ENCODE results near the gene ZNF341. TPM values are rescaled to one million over a fixed set of nuclear protein-coding genes. Genes with fewer than 3 reads are reported as not detected.

ZNF341 gene
- total RNA-seq, 1 donor from 2014 or later: 6.7 TPM

DNA sequence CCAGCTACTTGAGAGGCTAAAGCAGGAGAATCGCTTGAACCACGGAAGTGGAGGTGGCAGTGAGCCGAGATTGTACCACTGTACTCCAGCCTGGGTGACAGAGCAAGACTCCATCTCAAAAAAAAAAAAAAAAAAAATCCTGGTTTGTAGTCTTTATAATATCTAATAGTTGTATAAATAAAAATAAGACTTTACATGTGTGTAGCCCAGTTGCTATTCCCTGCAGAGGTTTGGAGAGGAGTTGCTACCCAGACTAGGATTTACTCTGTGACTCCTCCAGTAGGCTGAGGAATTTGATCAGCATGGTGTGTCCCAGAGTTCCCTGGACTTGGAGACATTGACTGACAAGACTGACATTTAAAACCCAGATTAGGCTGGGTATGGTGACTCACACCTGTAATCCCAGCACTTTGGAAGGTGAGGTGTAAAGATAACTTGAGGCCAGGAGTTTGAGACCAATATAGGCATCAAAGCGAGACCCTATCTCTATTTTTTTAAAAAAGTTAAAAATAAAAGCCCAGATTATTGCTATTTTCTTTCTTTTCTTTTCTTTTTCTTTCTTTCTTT, 89.6 kb downstream of the ZNF341 start:
- Mint-ChIP-seq H3K4me1 (ENCODE audit: low read depth) (peaks cover 60% of the 10 kb centered on the region), H3K27me3 (ENCODE audit: insufficient read depth) (no peaks in the 10 kb centered on the region), H3K36me3 (ENCODE audit: low read depth) (peaks cover 15% of the 10 kb centered on the region), H3K9me3 (no peaks in the 10 kb centered on the region), H3K4me3 (no peak overlapping the region), H3K27ac (no peak overlapping the region)
- intact Hi-C loops (cut with micrococcal nuclease): no loop called here
- no peak for DNase-seq (ENCODE audit: low spot score)

DNA sequence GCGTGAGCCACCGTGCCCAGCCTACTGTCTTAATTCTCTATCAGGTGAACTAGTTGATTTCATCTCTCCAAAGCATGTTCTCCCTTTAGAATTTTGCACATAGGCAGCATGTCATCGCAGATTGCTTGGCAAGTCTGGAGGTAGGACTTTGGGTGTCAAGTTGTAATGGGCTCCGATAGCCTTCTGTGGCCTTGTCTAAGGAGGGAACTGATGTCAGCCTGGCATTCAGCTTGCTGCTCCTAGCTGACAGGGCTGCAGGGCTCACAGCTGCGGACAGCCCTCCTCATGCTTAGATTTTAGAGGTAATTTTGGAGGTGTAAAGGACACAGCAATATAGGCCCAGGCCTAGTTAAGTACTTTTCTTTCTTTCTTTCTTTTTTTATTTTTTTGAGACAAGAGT, 90.6 kb downstream of the ZNF341 start:
- H3K27me3 Mint-ChIP-seq (ENCODE audit: insufficient read depth): no peaks in the 10 kb centered on the region

DNA sequence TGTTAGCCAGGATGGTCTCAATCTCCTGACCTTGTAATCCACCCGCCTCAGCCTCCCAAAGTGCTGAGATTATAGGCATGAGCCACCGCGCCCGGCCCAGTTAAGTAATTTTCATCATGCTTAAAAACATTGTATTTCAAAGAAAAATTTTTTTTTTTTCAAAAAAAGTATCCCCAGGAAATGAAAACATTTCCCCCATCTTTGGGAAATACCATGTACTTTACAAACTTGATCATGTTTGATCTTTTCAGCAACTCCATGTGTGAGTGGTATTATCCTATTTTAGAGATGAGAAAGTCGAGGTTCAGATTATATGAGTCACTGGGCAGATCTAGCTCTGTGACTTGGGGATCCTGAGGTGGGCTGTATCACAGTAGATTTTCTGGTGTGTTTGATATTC, 91.2 kb downstream of the ZNF341 start:
- intact Hi-C loops (cut with micrococcal nuclease): no loop called here
- Mint-ChIP-seq H3K27me3 (ENCODE audit: insufficient read depth) (no peaks in the 10 kb centered on the region), H3K4me1 (ENCODE audit: low read depth) (peaks cover 59% of the 10 kb centered on the region), H3K9me3 (no peaks in the 10 kb centered on the region), H3K4me3 (no peak overlapping the region), H3K36me3 (ENCODE audit: low read depth) (peaks cover 14% of the 10 kb centered on the region), H3K27ac (no peak overlapping the region)
- DNase-seq (ENCODE audit: low spot score): no peak

More for the DNA sequence above, 90.6 kb downstream of the ZNF341 start:
- H3K36me3 Mint-ChIP-seq (ENCODE audit: low read depth): peaks cover 15% of the 10 kb centered on the region
- no peaks in the 10 kb centered on the region for H3K9me3 Mint-ChIP-seq
- peaks cover 59% of the 10 kb centered on the region for H3K4me1 Mint-ChIP-seq (ENCODE audit: low read depth)
- intact Hi-C loops (cut with micrococcal nuclease): no loop called here
- no peak for DNase-seq (ENCODE audit: low spot score)
- no peak overlapping the region for H3K4me3 Mint-ChIP-seq
- H3K27ac Mint-ChIP-seq: no peak overlapping the region

DNA sequence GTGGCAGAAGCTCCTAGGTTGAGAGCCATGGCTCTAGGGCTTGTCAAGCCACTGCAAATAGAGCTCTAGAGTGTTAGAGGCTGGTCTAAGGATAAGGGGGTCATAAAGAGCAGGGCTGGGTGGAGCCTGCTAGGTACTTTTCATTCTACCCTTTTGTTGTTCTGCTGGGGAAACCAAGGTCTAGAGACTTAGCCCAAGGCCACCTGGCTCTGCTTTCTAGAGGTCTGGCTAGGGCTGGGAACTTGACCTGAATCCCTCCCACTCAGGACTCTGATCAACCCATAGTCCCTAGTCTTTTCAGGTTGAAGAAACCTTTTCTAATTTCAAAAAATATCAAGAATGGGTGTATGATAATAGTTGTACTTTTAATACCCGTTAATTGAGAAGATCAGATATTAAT, 93.1 kb downstream of the ZNF341 start:
- Mint-ChIP-seq H3K9me3 (no peaks in the 10 kb centered on the region), H3K27ac (no peak overlapping the region), H3K27me3 (ENCODE audit: insufficient read depth) (no peaks in the 10 kb centered on the region), H3K4me3 (no peak overlapping the region), H3K4me1 (ENCODE audit: low read depth) (peaks cover 55% of the 10 kb centered on the region), H3K36me3 (ENCODE audit: low read depth) (peaks cover 12% of the 10 kb centered on the region)
- DNase-seq (ENCODE audit: low spot score): no peak
- intact Hi-C loops (cut with micrococcal nuclease): no loop called here

DNA sequence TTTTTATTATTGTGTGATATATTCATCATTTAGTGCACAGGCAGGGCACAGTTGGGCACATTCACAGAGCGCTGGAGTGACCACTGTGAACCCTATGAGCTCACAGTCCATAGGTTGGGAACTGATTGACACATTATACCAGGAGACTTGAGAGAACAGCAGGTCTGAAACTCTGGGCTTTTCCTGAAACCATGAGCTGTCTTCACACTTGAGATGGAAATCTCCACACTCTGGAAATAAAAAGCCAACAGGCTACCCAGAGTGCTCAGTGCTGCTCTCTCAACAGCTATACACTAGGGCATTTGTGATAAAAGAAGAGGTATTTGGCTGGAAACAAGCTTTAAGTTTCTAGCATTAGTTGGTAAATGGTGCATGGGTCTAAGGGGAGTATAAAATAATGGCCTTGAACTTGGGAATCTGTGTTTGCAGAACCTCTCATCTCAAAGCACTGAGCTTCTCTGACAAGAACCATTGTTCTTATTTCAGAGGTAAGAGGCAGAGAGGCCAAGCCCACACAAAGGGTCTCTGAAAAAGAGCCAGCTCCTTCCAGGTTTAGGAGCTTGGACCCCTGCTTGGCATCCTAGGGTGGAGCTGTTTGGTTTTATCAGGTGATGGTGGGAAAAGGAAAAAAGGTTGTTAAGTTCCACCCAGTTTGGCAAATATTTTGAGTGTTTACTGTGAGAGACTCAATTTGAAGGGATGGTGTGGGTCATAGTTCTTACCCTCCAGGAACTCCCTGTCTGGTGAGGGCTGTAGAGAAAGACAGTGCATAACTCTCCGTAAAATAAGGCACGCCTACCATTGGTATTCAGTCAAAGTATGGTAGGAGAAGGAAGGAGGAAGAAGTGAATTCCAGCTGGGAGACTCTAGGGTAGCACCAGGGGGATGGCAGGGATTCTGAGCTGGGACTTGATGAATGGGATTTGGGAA, 93.8 kb downstream of the ZNF341 start:
- peaks cover 53% of the 10 kb centered on the region for H3K4me1 Mint-ChIP-seq (ENCODE audit: low read depth)
- DNase-seq (ENCODE audit: low spot score): no peak
- peaks cover 7% of the 10 kb centered on the region for H3K36me3 Mint-ChIP-seq (ENCODE audit: low read depth)
- no peak overlapping the region for H3K4me3 Mint-ChIP-seq
- no peaks in the 10 kb centered on the region for H3K9me3 Mint-ChIP-seq
- H3K27me3 Mint-ChIP-seq (ENCODE audit: insufficient read depth): no peaks in the 10 kb centered on the region
- H3K27ac Mint-ChIP-seq: no peak overlapping the region
- intact Hi-C loops (cut with micrococcal nuclease): no loop called here

DNA sequence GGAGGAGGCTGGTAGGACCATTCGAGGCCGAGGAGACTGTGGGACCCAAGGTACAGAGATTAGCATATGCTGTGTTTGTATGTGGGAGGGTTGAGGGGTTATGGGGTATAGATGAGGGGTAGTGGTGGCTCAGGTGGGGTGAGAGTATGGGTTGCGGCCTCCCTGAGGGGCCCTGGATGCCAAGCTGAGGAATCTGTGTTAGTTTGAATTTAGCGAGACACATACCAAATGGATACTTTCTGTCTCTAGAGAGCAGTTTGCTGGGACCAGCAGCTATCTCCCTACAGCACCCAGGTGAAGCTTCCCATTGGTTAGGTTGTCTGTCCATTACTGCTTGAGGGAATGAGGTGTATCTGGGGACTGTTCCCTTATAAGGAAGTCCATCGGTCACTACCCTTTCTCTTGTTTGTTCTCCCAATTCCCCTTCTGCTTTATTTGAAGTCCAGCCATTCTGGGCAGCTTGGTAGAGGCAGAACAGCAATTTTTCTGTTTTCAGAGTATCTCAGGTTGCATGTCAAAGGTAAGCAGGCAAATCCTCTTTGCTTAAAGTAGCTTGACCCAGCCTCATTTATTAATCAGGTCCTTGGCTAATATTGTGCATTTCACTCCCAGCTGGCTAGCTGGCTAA, 94.6 kb downstream of the ZNF341 start:
- peaks cover 7% of the 10 kb centered on the region for H3K36me3 Mint-ChIP-seq (ENCODE audit: low read depth)
- intact Hi-C loops (cut with micrococcal nuclease): no loop called here
- H3K9me3 Mint-ChIP-seq: no peaks in the 10 kb centered on the region
- no peaks in the 10 kb centered on the region for H3K27me3 Mint-ChIP-seq (ENCODE audit: insufficient read depth)
- H3K27ac Mint-ChIP-seq: no peak overlapping the region
- H3K4me3 Mint-ChIP-seq: no peak overlapping the region
- DNase-seq (ENCODE audit: low spot score): no peak
- H3K4me1 Mint-ChIP-seq (ENCODE audit: low read depth): peaks cover 50% of the 10 kb centered on the region

DNA sequence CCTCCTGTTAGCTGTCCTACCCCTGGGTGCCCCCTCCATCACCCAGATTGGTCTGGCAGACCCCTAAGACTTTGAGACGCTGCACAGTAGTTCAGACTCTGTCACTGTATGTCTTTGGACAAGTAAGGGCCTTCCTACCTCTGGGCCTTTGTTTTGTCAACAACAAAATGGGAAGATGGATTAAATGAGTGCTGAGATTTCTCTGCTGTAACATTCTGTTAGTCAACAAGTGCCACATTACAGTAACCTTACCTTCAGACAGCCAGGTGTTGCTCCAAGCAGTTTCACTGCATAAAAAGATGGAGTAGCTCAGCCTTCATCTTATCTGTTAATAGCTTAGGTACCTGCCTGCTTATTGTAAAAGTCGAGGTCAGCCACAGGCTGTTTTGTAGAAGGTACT, 95.3 kb downstream of the ZNF341 start:
- Mint-ChIP-seq H3K4me3 (no peak overlapping the region), H3K4me1 (ENCODE audit: low read depth) (peaks cover 48% of the 10 kb centered on the region), H3K27me3 (ENCODE audit: insufficient read depth) (no peaks in the 10 kb centered on the region), H3K27ac (no peak overlapping the region), H3K9me3 (no peaks in the 10 kb centered on the region), H3K36me3 (ENCODE audit: low read depth) (peaks cover 13% of the 10 kb centered on the region)
- intact Hi-C loops (cut with micrococcal nuclease): no loop called here
- DNase-seq (ENCODE audit: low spot score): no peak

DNA sequence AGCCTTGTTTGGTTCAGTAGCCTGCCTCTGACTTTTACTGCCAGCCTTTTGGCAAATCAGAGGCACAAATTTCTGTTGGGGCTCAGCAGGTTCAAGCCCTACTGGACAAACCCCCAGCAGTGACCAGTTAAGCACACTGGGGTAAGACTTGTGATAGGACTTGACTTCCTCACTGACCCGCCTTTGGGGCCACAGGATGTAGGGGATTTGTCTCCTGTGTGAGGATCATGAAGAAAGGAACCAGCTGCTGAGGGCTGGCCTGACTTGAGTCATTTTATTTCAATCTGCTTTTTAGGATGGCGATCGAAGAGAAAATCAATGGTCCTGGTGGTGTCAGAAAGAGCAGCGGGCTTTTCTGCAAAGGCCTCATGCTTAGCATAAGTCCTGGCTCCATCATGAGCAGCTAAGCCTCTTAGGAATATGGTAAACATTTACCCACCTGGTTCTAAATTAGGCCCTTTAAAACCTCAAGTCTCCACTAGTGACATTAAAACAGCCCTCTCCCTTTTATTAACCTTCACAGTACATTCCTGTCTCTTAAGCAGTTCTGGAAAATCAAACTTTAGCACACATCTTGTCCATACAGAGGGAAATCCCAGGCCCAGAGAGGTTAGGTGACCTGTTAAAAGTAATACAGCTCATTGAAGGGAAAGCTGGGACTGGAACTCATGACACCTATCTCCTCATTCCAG, 96.0 kb downstream of the ZNF341 start:
- no peaks in the 10 kb centered on the region for H3K9me3 Mint-ChIP-seq
- DNase-seq (ENCODE audit: low spot score): no peak
- H3K36me3 Mint-ChIP-seq (ENCODE audit: low read depth): peaks cover 16% of the 10 kb centered on the region
- no peak overlapping the region for H3K27ac Mint-ChIP-seq
- peaks cover 48% of the 10 kb centered on the region for H3K4me1 Mint-ChIP-seq (ENCODE audit: low read depth)
- intact Hi-C loops (cut with micrococcal nuclease): no loop called here
- no peaks in the 10 kb centered on the region for H3K27me3 Mint-ChIP-seq (ENCODE audit: insufficient read depth)
- no peak overlapping the region for H3K4me3 Mint-ChIP-seq

DNA sequence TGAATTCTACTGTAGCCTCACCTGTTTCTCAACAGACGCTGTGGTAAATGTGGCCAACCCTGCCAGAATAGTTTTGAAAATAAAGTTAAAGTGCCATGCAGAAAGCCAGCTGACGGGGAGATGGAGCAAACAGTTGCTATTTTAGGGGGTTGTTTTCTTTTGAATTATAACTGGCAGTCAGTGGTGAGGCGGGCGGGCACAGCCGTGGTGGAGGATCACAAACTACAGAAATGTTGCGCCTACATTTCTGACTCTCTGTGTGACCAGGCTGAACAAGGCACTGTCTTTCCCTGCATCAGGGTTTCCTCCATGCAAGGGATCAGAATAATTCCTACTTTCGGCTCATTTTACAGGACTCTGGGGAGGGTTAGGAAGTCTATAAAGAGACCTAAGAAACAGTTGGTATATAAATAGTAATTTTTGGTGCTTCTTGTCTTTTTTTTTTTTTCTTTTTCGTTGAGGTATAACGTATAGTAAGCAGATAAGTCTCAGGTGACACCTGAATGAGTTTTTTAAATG, 96.6 kb downstream of the ZNF341 start:
- Mint-ChIP-seq H3K36me3 (ENCODE audit: low read depth) (peaks cover 21% of the 10 kb centered on the region), H3K4me3 (no peak overlapping the region), H3K27me3 (ENCODE audit: insufficient read depth) (no peaks in the 10 kb centered on the region), H3K27ac (no peak overlapping the region), H3K4me1 (ENCODE audit: low read depth) (peaks cover 51% of the 10 kb centered on the region), H3K9me3 (no peaks in the 10 kb centered on the region)
- intact Hi-C loops (cut with micrococcal nuclease): no loop called here
- DNase-seq (ENCODE audit: low spot score): no peak

DNA sequence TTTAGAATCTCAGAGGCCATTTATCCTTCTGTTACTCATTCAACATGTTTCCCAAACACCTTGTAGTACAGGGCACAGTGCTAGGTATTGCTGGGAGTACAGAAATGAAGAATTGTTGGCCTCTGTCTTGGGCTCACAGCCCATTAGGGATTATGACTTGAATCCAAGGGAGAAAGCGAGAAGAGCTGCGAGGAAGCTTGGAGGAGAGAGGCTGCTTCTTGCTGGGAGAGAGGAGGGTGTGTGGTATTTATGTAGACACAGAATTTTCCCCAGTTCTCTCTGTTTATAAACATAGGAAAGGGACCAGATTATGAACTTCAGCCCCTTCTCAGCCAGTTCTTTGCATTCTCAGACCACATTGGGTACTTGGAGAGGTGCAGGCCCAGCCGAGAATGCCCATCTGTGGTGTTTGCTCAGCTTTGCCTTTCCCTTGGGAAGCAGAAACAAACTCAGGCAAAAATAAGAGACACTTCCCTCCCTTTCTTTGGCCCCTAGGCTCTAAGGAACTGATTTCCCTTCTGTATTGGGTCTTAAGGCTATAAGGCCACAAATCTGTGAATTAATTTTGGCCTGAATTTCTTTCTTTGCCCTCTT, 97.3 kb downstream of the ZNF341 start:
- intact Hi-C loops (cut with micrococcal nuclease): no loop called here
- DNase-seq (ENCODE audit: low spot score): no peak
- peaks cover 26% of the 10 kb centered on the region for H3K36me3 Mint-ChIP-seq (ENCODE audit: low read depth)
- H3K4me1 Mint-ChIP-seq (ENCODE audit: low read depth): peaks cover 56% of the 10 kb centered on the region
- H3K9me3 Mint-ChIP-seq: no peaks in the 10 kb centered on the region
- H3K27me3 Mint-ChIP-seq (ENCODE audit: insufficient read depth): no peaks in the 10 kb centered on the region
- H3K4me3 Mint-ChIP-seq: no peak overlapping the region
- H3K27ac Mint-ChIP-seq: no peak overlapping the region

DNA sequence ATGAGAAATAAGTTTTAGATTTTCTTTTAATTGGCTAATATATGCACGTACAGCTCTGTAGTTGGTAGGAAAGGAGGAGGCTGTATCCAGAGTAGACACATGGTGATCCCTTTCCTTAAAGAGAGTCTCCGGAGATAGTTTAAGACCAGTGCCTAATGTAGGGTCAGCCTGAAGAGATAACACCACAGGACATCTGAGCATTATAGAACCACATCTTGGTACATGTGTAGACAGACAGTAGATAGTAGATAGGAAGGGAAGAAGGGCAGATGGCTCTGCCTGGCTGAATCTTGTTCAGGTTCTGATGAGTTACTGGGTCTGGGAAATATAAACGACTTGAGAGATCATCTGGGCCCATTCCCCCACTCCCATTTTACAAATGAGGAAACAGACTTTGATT, 97.8 kb downstream of the ZNF341 start:
- H3K36me3 Mint-ChIP-seq (ENCODE audit: low read depth): peaks cover 23% of the 10 kb centered on the region
- intact Hi-C loops (cut with micrococcal nuclease): no loop called here
- no peak overlapping the region for H3K27ac Mint-ChIP-seq
- H3K9me3 Mint-ChIP-seq: no peaks in the 10 kb centered on the region
- DNase-seq (ENCODE audit: low spot score): no peak
- no peaks in the 10 kb centered on the region for H3K27me3 Mint-ChIP-seq (ENCODE audit: insufficient read depth)
- peaks cover 50% of the 10 kb centered on the region for H3K4me1 Mint-ChIP-seq (ENCODE audit: low read depth)
- H3K4me3 Mint-ChIP-seq: no peak overlapping the region

DNA sequence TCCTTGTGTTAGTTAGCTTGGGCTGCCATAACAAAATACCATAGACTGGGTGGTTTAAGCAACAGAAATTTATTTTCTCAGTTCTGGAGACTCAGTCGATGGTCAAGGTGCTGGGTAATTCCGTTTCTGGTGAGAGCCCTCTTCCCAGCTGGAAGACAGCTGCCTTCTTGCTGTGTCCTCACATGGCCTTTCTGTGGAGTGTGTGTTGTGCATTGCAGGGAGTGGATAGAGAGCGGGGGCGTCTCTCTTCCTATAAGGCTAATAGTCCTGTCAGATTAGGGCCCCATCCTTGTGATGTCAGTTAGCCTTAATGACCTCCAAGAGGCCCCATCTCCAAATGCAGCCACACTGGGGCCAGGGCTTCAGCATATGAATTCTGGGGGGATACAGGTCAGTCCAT, 98.6 kb downstream of the ZNF341 start:
- intact Hi-C loops (cut with micrococcal nuclease): no loop called here
- Mint-ChIP-seq H3K4me1 (ENCODE audit: low read depth) (peaks cover 43% of the 10 kb centered on the region), H3K4me3 (no peak overlapping the region), H3K27ac (no peak overlapping the region), H3K36me3 (ENCODE audit: low read depth) (peaks cover 25% of the 10 kb centered on the region), H3K9me3 (no peaks in the 10 kb centered on the region), H3K27me3 (ENCODE audit: insufficient read depth) (no peaks in the 10 kb centered on the region)
- no peak for DNase-seq (ENCODE audit: low spot score)

Data from activated T-helper 1 cell treated with anti-CD3 and anti-CD28 coated beads, Interleukin-12 subunit alpha, Interleukin-12 subunit beta, Interleukin-2, Interleukin-4 antibody, amounts not matched to agents 30 ng/mL and 10 ng/mL and 1 ng/mL, durations not matched to agents 14 hours and 24 hours and 36 hours (primary cell).